Measurements from ENCODE around the gene RALGPS1. TPM values are rescaled to one million over a fixed set of nuclear protein-coding genes. Genes with fewer than 3 reads are reported as not detected.

The RALGPS1 gene
- total RNA-seq, 2 experiments from 2014 or later, result 14.1 to 14.4 TPM

DNA sequence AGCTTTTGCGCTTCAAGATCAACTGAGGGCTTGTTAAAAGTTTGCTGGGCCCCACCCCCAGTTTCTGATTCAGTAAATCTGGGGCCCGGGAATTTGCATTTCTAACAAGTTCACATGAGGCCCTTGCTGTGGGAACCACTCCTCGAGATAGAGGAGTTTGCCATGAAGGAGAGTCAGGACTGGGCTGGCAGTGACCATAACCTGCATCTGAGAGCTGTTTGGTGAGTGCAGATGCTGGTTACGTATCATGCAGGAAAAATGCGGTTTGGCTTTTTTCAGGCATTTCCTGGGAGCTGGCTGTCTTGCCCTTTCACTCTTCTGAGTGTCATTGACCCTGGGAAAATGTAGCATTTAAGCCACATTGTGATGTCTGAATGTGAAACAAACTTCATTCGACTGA, 217.3 kb downstream of the RALGPS1 start:
- ChIA-PET POLR2A (no interaction called here), CTCF (ENCODE audit: unreplicated experiment) (no interaction called here)
- Histone ChIP-seq H3K4me2 (ENCODE audit: low read length) (no peak overlapping the region), H3K9me2 (ENCODE audit: insufficient read depth, low read length) (no peaks in the 10 kb centered on the region), H3K27ac (ENCODE audit: low read depth, low read length, poor library complexity, severe bottlenecking) (no peak overlapping the region), H3K9me3 (ENCODE audit: low read length) (no peaks in the 10 kb centered on the region), H3K4me1 (ENCODE audit: insufficient read depth, low read length, poor library complexity, severe bottlenecking) (no peaks in the 10 kb centered on the region), H3K4me3 (ENCODE audit: low read depth, low read length, poor library complexity, severe bottlenecking) (no peak overlapping the region), H3K79me2 (ENCODE audit: insufficient read depth, low read depth, low read length) (no peaks in the 10 kb centered on the region), H4K20me1 (ENCODE audit: insufficient read depth, low read length) (no peaks in the 10 kb centered on the region), H3K36me3 (ENCODE audit: insufficient read depth, low read length) (no peaks in the 10 kb centered on the region), H2AFZ (ENCODE audit: low read length) (no peak overlapping the region)
- no peak for DNase-seq (ENCODE audit: low spot score)
- TF ChIP-seq, protein P1, sequence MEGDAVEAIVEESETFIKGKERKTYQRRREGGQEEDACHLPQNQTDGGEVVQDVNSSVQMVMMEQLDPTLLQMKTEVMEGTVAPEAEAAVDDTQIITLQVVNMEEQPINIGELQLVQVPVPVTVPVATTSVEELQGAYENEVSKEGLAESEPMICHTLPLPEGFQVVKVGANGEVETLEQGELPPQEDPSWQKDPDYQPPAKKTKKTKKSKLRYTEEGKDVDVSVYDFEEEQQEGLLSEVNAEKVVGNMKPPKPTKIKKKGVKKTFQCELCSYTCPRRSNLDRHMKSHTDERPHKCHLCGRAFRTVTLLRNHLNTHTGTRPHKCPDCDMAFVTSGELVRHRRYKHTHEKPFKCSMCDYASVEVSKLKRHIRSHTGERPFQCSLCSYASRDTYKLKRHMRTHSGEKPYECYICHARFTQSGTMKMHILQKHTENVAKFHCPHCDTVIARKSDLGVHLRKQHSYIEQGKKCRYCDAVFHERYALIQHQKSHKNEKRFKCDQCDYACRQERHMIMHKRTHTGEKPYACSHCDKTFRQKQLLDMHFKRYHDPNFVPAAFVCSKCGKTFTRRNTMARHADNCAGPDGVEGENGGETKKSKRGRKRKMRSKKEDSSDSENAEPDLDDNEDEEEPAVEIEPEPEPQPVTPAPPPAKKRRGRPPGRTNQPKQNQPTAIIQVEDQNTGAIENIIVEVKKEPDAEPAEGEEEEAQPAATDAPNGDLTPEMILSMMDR (conservative IDR thresholded peaks at IDR 0.05; ENCODE audit: low read length), result no peak
- TF ChIP-seq EZH2phosphoT487 (IDR thresholded peaks at IDR 0.05; ENCODE audit: borderline replicate concordance, low read depth, low read length), result no peak
- intact Hi-C loops (cut with micrococcal nuclease; ENCODE audit: unreplicated experiment), result no loop called here
- BruUV-seq (replicated peaks), result no TSS peak

DNA sequence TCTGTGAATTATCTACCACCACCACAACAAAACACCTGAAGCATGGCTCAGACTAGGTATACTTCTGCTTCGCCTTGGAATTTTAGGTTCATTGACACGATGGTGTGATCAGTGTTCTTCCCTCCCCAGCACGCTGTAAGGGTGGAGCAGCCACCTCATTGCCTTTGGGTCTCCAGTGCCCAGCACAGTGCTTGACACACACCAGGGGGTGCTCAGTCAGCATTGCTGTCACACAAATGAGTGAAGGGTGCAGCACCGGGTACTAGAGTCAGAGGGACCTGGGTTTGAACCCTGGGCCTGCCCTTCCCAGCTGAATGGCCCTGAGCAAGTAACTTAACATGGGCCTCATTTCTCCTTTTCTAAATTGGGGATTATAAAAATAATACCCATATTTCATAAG, 217.8 kb downstream of the RALGPS1 start:
- TF ChIP-seq, protein P1 (conservative IDR thresholded peaks at IDR 0.05; ENCODE audit: low read length), result no peak
- no peak for TF ChIP-seq EZH2phosphoT487 (IDR thresholded peaks at IDR 0.05; ENCODE audit: borderline replicate concordance, low read depth, low read length)
- ChIA-PET POLR2A (no interaction called here), CTCF (ENCODE audit: unreplicated experiment) (no interaction called here)
- no peak for DNase-seq (ENCODE audit: low spot score)
- BruUV-seq (replicated peaks), result no TSS peak
- intact Hi-C loops (cut with micrococcal nuclease; ENCODE audit: unreplicated experiment), result no loop called here
- Histone ChIP-seq H3K36me3 (ENCODE audit: insufficient read depth, low read length) (no peaks in the 10 kb centered on the region), H3K27ac (ENCODE audit: low read depth, low read length, poor library complexity, severe bottlenecking) (no peak overlapping the region), H2AFZ (ENCODE audit: low read length) (no peak overlapping the region), H3K4me2 (ENCODE audit: low read length) (no peak overlapping the region), H3K4me1 (ENCODE audit: insufficient read depth, low read length, poor library complexity, severe bottlenecking) (no peaks in the 10 kb centered on the region), H3K9me3 (ENCODE audit: low read length) (no peaks in the 10 kb centered on the region), H3K4me3 (ENCODE audit: low read depth, low read length, poor library complexity, severe bottlenecking) (no peak overlapping the region), H3K9me2 (ENCODE audit: insufficient read depth, low read length) (no peaks in the 10 kb centered on the region), H3K79me2 (ENCODE audit: insufficient read depth, low read depth, low read length) (no peaks in the 10 kb centered on the region), H4K20me1 (ENCODE audit: insufficient read depth, low read length) (no peaks in the 10 kb centered on the region)

DNA sequence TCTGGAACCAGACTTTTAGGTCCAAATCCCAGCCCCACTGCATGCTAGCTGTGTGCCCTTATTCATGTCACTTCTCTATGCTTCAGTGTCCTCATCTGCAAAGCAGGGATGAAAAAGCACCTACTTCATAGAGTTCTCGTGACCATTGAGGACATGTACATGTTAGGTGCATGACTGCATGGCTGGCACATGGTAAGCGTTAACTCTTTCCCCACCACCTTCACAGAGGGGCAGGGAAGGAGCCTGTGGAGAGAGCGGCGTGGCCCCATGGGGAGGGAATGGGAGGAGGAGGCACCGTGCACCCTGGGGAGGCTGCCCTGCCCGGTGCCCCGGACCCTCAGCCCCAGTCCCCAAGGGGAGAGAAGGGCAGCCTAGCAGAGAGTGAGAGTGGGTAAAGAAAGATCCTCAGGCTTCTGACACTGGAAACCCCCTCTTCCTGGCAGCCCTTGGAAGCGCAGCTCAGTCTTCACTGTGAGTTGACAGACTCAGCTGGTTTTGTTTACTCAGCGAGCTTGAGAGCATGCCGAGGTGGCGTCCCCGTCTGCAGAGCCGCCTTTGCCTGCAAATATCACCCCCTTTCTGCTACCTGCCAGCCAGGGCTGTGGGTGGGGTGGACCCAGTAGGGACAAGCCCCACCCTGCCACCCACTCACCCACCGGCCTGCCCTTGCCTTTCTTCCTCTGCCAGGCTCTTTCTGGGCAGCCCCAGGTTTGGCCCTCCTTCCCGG, 218.5 kb downstream of the RALGPS1 start:
- Histone ChIP-seq H2AFZ (ENCODE audit: low read length) (no peak overlapping the region), H3K36me3 (ENCODE audit: insufficient read depth, low read length) (no peaks in the 10 kb centered on the region), H3K27ac (ENCODE audit: low read depth, low read length, poor library complexity, severe bottlenecking) (no peak overlapping the region), H3K79me2 (ENCODE audit: insufficient read depth, low read depth, low read length) (no peaks in the 10 kb centered on the region), H3K4me2 (ENCODE audit: low read length) (no peak overlapping the region), H4K20me1 (ENCODE audit: insufficient read depth, low read length) (no peaks in the 10 kb centered on the region), H3K4me3 (ENCODE audit: low read depth, low read length, poor library complexity, severe bottlenecking) (no peak overlapping the region), H3K9me2 (ENCODE audit: insufficient read depth, low read length) (no peaks in the 10 kb centered on the region), H3K4me1 (ENCODE audit: insufficient read depth, low read length, poor library complexity, severe bottlenecking) (no peaks in the 10 kb centered on the region), H3K9me3 (ENCODE audit: low read length) (no peaks in the 10 kb centered on the region)
- DNase-seq (ENCODE audit: low spot score), result no peak
- intact Hi-C loops (cut with micrococcal nuclease; ENCODE audit: unreplicated experiment), result no loop called here
- POLR2A ChIA-PET, result no interaction called here
- TF ChIP-seq, protein P1 (conservative IDR thresholded peaks at IDR 0.05; ENCODE audit: low read length), result no peak
- TF ChIP-seq EZH2phosphoT487 (IDR thresholded peaks at IDR 0.05; ENCODE audit: borderline replicate concordance, low read depth, low read length), result no peak
- BruUV-seq (replicated peaks), result no TSS peak
- CTCF ChIA-PET (ENCODE audit: unreplicated experiment), result no interaction called here

All from OCI-LY7 (cell line).